Bronchial epithelial cell (primary cell): ENCODE data around the gene BOLA3. TPM values are rescaled to one million over a fixed set of nuclear protein-coding genes. Genes with fewer than 3 reads are reported as not detected.
"Not testable (repeated sequence)": the region's sequence is repeated elsewhere in the genome, so short reads cannot be mapped to it uniquely, and the experiment has no call there.

Experiments
- DNase-seq: peaks from one replicate; pipeline ENCODE4 v3.0.0-alpha.2; 2010; ENCODE audit warnings: low read depth
- FAIRE-seq: peaks from 2 replicates; lab custom pipeline; 2011; peaks lifted over from hg19 to GRCh38; lab: Jason Lieb, UNC
- H3K27me3 ChIP-seq: 2 replicates; pipeline ENCODE4 v1.5.1; 2011; ENCODE audit warnings: low read length; ENCODE audit not compliant: control insufficient read depth, insufficient read depth
- H3K36me3 ChIP-seq: 2 replicates; pipeline ENCODE4 v1.5.1; 2011; ENCODE audit warnings: low read length; ENCODE audit not compliant: control insufficient read depth, insufficient read depth
- H3K4me3 ChIP-seq: 2 replicates; pipeline ENCODE4 v1.5.1; 2011; ENCODE audit warnings: mild to moderate bottlenecking, low read depth, low read length, control low read depth
- total RNA-seq: library from RNA; depleted of rRNA; stranded (reverse); fragments of >200 nt; gene quantifications from 2 replicates; pipeline ENCODE4 v1.2.1, GENCODE V29; 2014
- TF ChIP-seq, protein P1 (sequence below): IDR thresholded peaks from 2 replicates; pipeline ENCODE4 v1.5.1; 2011; ENCODE audit warnings: mild to moderate bottlenecking, moderate library complexity, low read length, control low read depth, inconsistent platforms; ENCODE audit not compliant: insufficient read depth, severe bottlenecking

Gene BOLA3
- total RNA-seq, 1 donor from 2014 or later: 31.1 TPM

GRCh38 chr2:74130211-74130995, 17.3 kb downstream of the BOLA3 start:
- DNase-seq (peak; percentile 76), FAIRE-seq (no peak)
- no peaks in the 10 kb centered on the region for H3K27me3 ChIP-seq
- H3K4me3 ChIP-seq: no peak overlapping the region
- TF ChIP-seq, protein P1, sequence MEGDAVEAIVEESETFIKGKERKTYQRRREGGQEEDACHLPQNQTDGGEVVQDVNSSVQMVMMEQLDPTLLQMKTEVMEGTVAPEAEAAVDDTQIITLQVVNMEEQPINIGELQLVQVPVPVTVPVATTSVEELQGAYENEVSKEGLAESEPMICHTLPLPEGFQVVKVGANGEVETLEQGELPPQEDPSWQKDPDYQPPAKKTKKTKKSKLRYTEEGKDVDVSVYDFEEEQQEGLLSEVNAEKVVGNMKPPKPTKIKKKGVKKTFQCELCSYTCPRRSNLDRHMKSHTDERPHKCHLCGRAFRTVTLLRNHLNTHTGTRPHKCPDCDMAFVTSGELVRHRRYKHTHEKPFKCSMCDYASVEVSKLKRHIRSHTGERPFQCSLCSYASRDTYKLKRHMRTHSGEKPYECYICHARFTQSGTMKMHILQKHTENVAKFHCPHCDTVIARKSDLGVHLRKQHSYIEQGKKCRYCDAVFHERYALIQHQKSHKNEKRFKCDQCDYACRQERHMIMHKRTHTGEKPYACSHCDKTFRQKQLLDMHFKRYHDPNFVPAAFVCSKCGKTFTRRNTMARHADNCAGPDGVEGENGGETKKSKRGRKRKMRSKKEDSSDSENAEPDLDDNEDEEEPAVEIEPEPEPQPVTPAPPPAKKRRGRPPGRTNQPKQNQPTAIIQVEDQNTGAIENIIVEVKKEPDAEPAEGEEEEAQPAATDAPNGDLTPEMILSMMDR: no peak
- H3K36me3 ChIP-seq: peaks cover 5% of the 10 kb centered on the region

- FAIRE-seq (no peak), DNase-seq (no peak)
- TF ChIP-seq, protein P1: no peak
- Histone ChIP-seq H3K27me3 (no peaks in the 10 kb centered on the region), H3K36me3 (no peaks in the 10 kb centered on the region), H3K4me3 (no peak overlapping the region)
These were observed 19.5 kb downstream of the BOLA3 start for GRCh38 chr2:74128206-74128605.

DNA sequence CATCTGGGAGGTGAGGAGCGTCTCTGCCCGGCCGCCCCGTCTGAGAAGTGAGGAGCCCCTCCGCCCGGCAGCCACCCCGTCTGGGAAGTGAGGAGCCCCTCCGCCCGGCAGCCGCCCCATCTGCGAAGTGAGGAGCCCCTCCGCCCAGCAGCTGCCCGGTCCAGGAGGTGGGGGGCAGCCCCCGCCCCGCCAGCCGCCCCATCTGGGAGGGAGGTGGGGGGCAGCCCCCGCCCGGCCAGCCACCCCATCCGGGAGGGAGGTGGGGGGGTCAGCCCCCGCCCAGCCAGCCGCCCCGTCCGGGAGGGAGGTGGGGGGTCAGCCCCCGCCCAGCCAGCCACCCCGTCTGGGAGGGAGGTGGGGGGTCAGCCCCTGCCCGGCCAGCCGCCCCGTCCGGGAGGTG, 23.8 kb downstream of the BOLA3 start:
- H3K36me3 ChIP-seq, H3K27me3 ChIP-seq, FAIRE-seq, DNase-seq, H3K4me3 ChIP-seq: not testable (repeated sequence)

DNA sequence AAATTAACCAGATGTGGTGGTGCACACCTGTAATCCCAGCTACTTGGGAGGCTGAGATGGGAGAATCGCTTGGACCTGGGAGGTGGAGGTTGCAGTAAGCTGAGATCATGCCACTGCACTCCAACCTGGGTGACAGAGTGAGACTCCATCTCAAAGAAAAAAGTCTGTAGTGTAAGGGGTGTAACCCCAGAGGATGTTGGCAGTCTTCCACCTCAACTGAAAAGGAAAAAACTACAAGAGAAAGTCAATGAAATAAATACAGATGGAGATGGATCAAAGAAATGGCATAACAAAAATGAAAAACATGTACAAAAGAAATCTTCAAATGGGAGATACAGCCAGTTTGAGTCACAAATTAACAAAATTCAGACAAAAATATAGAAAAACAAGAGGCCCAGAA, 25.9 kb downstream of the BOLA3 start:
- not testable (repeated sequence) for H3K4me3 ChIP-seq, DNase-seq, H3K36me3 ChIP-seq, FAIRE-seq, H3K27me3 ChIP-seq

DNA sequence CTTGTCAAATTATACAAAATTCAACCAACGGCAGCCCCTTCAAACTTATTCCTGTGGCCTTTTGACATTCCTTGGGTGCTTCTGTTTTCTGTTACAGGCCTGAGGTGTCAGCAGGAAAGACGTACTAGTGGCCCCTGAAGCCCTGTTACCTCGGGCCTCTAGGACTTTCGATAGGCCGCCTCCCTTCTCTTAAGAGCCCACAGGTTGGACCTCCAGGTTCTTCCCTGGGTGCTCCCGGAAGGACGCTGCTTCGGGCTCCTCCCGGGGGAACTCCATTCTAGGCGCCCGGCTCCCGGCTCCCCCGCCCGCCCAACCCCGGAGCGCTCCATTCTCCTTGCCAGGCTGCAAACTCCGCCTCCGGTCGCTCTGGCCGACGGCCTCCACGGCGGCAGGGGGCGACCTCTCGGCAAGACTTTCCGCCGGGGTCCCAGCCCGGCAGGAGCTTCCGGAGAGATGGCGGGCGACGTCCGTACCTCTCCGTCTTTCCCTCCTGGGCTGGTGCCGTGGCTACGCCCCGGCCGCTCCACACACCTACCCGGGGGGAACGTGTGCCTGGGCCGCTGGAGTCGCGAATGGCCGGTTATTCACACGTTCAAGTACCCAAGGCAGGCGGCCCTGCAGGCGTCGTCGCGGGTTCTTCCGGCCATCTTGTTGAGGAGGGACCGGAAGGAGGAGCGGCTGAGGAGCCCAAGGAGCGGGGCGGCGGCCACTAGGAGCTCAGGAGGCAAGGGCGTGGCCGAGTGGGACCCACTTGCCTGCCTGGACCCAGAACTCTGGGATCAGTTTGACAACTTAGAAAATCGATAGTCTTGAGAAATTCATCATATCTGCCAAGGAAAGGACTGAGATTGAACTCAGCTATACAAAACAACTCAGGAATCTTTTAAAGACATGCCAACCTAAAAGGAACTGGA, 27.5 kb downstream of the BOLA3 start:
- H3K36me3 ChIP-seq: no peaks in the 10 kb centered on the region
- no peaks in the 10 kb centered on the region for H3K27me3 ChIP-seq
- H3K4me3 ChIP-seq: peak overlapping the region; percentile 55
- TF ChIP-seq, protein P1: peak; percentile 62
- FAIRE-seq (no peak), DNase-seq (peak; percentile 56)

GRCh38 chr2:74119339-74119738, 28.4 kb downstream of the BOLA3 start:
- TF ChIP-seq, protein P1: no peak
- no peak for FAIRE-seq

More at GRCh38 chr2:74119339-74119738, 28.4 kb downstream of the BOLA3 start:
- Histone ChIP-seq H3K36me3 (no peaks in the 10 kb centered on the region), H3K27me3 (no peaks in the 10 kb centered on the region), H3K4me3 (no peak overlapping the region)
- no peak for DNase-seq
